Fibroblast of lung (primary cell): ENCODE results near the gene PRDM16.

Experiments
- EZH2 ChIP-seq: IDR thresholded peaks from 2 replicates; pipeline ENCODE4 v1.5.1; 2012; ENCODE audit warnings: low read length, control low read depth, mild to moderate bottlenecking; ENCODE audit errors: missing control alignments
- TF ChIP-seq, protein P1 (sequence below), 2 donors: IDR thresholded peaks in 1 of 2; conservative IDR thresholded peaks in 1 of 2; 1 replicate in 1 of 2; 2 replicates in 1 of 2; pipeline ENCODE4 v1.5.1; 2011 to 2012; ENCODE audit warnings: low read length in 2 of 2, control low read depth in 1 of 2, inconsistent platforms in 1 of 2, low read depth in 1 of 2, mild to moderate bottlenecking in 1 of 2

DNA sequence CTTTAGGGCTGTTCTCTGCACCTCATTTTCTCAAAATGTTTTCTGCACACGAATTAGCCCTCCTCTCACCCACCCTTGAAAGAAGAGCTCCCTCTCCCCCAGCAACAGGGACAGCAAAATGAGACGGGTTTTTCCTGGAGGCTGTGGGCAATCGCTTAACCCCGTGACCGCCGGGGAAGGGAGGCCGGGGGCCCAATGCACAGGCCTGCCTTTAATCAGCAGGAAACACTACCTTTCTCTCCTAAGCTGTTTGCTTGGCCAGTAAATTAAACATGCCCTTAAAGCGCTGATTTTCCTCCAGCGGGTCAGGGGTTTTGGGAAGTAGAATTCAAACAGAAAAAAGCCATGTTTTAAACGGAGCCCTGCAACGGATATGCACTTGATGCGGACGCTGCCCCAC lies 114.4 kb downstream of the PRDM16 start:
- TF ChIP-seq, protein P1, sequence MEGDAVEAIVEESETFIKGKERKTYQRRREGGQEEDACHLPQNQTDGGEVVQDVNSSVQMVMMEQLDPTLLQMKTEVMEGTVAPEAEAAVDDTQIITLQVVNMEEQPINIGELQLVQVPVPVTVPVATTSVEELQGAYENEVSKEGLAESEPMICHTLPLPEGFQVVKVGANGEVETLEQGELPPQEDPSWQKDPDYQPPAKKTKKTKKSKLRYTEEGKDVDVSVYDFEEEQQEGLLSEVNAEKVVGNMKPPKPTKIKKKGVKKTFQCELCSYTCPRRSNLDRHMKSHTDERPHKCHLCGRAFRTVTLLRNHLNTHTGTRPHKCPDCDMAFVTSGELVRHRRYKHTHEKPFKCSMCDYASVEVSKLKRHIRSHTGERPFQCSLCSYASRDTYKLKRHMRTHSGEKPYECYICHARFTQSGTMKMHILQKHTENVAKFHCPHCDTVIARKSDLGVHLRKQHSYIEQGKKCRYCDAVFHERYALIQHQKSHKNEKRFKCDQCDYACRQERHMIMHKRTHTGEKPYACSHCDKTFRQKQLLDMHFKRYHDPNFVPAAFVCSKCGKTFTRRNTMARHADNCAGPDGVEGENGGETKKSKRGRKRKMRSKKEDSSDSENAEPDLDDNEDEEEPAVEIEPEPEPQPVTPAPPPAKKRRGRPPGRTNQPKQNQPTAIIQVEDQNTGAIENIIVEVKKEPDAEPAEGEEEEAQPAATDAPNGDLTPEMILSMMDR (conservative IDR thresholded peaks at IDR 0.05 in 1 of 2, IDR thresholded peaks at IDR 0.05 in 1 of 2; ENCODE audit: low read depth in 1 of 2, low read length in 2 of 2): no peak
- TF ChIP-seq EZH2: no peak
